ENCODE data around the gene DAPK2. TPM values are rescaled to one million over a fixed set of nuclear protein-coding genes. Genes with fewer than 3 reads are reported as not detected.
A peak's percentile ranks its signal among the peaks of the same experiment; 100 is the strongest.

The DAPK2 gene
- total and polyA plus RNA-seq, 3 experiments from 2014 or later: 2.2 to 5.5 (median 4.4) TPM

GRCh38 chr15:64030123-64030522 lies 16.2 kb downstream of the DAPK2 start:
- no peaks in the 10 kb centered on the region for H3K9me3 Mint-ChIP-seq
- no peaks in the 10 kb centered on the region for H3K27me3 ChIP-seq (ENCODE audit: insufficient read depth, low read length, poor library complexity, severe bottlenecking)
- peaks cover 0 to 1% (median under 1%) of the 10 kb centered on the region in 3 donors for H3K36me3 Mint-ChIP-seq
- H3K9me3 ChIP-seq (ENCODE audit: low read length): no peaks in the 10 kb centered on the region
- DNase-seq: peak in 1 of 5 donors; percentile 41
- no peaks in the 10 kb centered on the region for H3K27me3 Mint-ChIP-seq
- no peak overlapping the region for H3K27ac ChIP-seq (ENCODE audit: low read depth, low read length)
- POLR2A ChIA-PET: interaction anchor here (0.6 to 1.9 kb wide), 5 partner anchors 12 to 60 kb away, joined by 3 to 10 read pairs (median 3); partner anchors contain the start of gene DAPK2
- peak overlapping the region; percentile 81 to 97 (median 90) for H3K27ac Mint-ChIP-seq
- no peaks in the 10 kb centered on the region for H3K36me3 ChIP-seq (ENCODE audit: insufficient read depth, low read length)
- no peak overlapping the region for H3K4me3 ChIP-seq (ENCODE audit: low read length)
- H3K4me1 ChIP-seq (ENCODE audit: insufficient read depth, low read length): peaks cover 6% of the 10 kb centered on the region
- peak overlapping the region in 5 of 7 donors; percentile 3 to 65 (median 45) for H3K4me3 Mint-ChIP-seq
- peaks cover 29 to 61% (median 42%) of the 10 kb centered on the region in 3 donors for H3K4me1 Mint-ChIP-seq
- CTCF ChIA-PET: interaction anchor here (0.7 to 3.8 kb wide), 6 partner anchors 8 to 38 kb away, joined by 3 to 24 read pairs (median 4); partner anchors contain the start of gene DAPK2

GRCh38 chr15:64029633-64030032 lies 16.7 kb downstream of the DAPK2 start:
- Mint-ChIP-seq H3K27me3 (no peaks in the 10 kb centered on the region), H3K9me3 (no peaks in the 10 kb centered on the region), H3K4me3 (peak overlapping the region in 5 of 7 donors; percentile 37 to 79 (median 45)), H3K36me3 (peaks cover 0 to 1% (median 0%) of the 10 kb centered on the region in 3 donors), H3K4me1 (peaks cover 29 to 60% (median 42%) of the 10 kb centered on the region in 3 donors), H3K27ac (peak overlapping the region; percentile 81 to 97 (median 90))
- Histone ChIP-seq H3K27ac (ENCODE audit: low read depth, low read length) (no peak overlapping the region), H3K9me3 (ENCODE audit: low read length) (no peaks in the 10 kb centered on the region), H3K27me3 (ENCODE audit: insufficient read depth, low read length, poor library complexity, severe bottlenecking) (no peaks in the 10 kb centered on the region), H3K36me3 (ENCODE audit: insufficient read depth, low read length) (no peaks in the 10 kb centered on the region), H3K4me1 (ENCODE audit: insufficient read depth, low read length) (peaks cover 6% of the 10 kb centered on the region), H3K4me3 (ENCODE audit: low read length) (no peak overlapping the region)
- CTCF ChIA-PET: interaction anchor here (0.7 to 3.8 kb wide), 10 partner anchors 9 to 84 kb away, joined by 3 to 24 read pairs (median 4); partner anchors contain the start of gene DAPK2
- DNase-seq: peak in 2 of 5 donors; percentile 48 to 58
- POLR2A ChIA-PET: interaction anchor here (0.6 to 1.9 kb wide), 4 partner anchors 17 to 864 kb away, joined by 3 to 10 read pairs (median 4); partner anchors contain the start of gene DAPK2

- Mint-ChIP-seq H3K27me3 (no peaks in the 10 kb centered on the region), H3K27ac (peak overlapping the region; percentile 81 to 97 (median 90)), H3K4me1 (peaks cover 27 to 60% (median 42%) of the 10 kb centered on the region in 3 donors), H3K9me3 (no peaks in the 10 kb centered on the region), H3K36me3 (peaks cover 0 to 1% (median 0%) of the 10 kb centered on the region in 3 donors), H3K4me3 (peak overlapping the region in 5 of 7 donors; percentile 37 to 79 (median 45))
- Histone ChIP-seq H3K9me3 (ENCODE audit: low read length) (no peaks in the 10 kb centered on the region), H3K4me1 (ENCODE audit: insufficient read depth, low read length) (peaks cover 6% of the 10 kb centered on the region), H3K27me3 (ENCODE audit: insufficient read depth, low read length, poor library complexity, severe bottlenecking) (no peaks in the 10 kb centered on the region), H3K4me3 (ENCODE audit: low read length) (no peak overlapping the region), H3K36me3 (ENCODE audit: insufficient read depth, low read length) (no peaks in the 10 kb centered on the region), H3K27ac (ENCODE audit: low read depth, low read length) (no peak overlapping the region)
- ChIA-PET CTCF (interaction anchor here (1.1 to 3.8 kb wide), 9 partner anchors 9 to 84 kb away, joined by 3 to 24 read pairs (median 3); partner anchors contain the start of gene DAPK2), POLR2A (interaction anchor here (0.6 to 1.9 kb wide), 5 partner anchors 17 to 865 kb away, joined by 3 to 10 read pairs (median 3); partner anchors contain the start of genes DAPK2 and HERC1)
- DNase-seq: no peak
Measured at GRCh38 chr15:64029110-64029509, 17.2 kb downstream of the DAPK2 start.

- no peak for DNase-seq
- H3K36me3 ChIP-seq (ENCODE audit: insufficient read depth, low read length): no peaks in the 10 kb centered on the region
- CTCF ChIA-PET: interaction anchor here (1.2 to 2.1 kb wide), 4 partner anchors 20 to 274 kb away, joined by 3 to 8 read pairs (median 6); partner anchors contain the start of gene DAPK2
- H3K27ac ChIP-seq (ENCODE audit: low read depth, low read length): no peak overlapping the region
- H3K27me3 ChIP-seq (ENCODE audit: insufficient read depth, low read length, poor library complexity, severe bottlenecking): no peaks in the 10 kb centered on the region
- H3K9me3 Mint-ChIP-seq: no peaks in the 10 kb centered on the region
- H3K36me3 Mint-ChIP-seq: peaks cover 1 to 4% (median 4%) of the 10 kb centered on the region in 3 donors
- H3K27ac Mint-ChIP-seq: peak overlapping the region in 2 of 8 donors; percentile 4 to 81
- peaks cover 17 to 45% (median 31%) of the 10 kb centered on the region in 3 donors for H3K4me1 Mint-ChIP-seq
- no peaks in the 10 kb centered on the region for H3K4me1 ChIP-seq (ENCODE audit: insufficient read depth, low read length)
- H3K4me3 Mint-ChIP-seq: no peak overlapping the region
- H3K27me3 Mint-ChIP-seq: no peaks in the 10 kb centered on the region
- no peak overlapping the region for H3K4me3 ChIP-seq (ENCODE audit: low read length)
- POLR2A ChIA-PET: no interaction called here
- H3K9me3 ChIP-seq (ENCODE audit: low read length): no peaks in the 10 kb centered on the region
Measured at GRCh38 chr15:64026591-64026990, 19.7 kb downstream of the DAPK2 start.

- Histone ChIP-seq H3K4me3 (ENCODE audit: low read length) (no peak overlapping the region), H3K9me3 (ENCODE audit: low read length) (no peaks in the 10 kb centered on the region), H3K4me1 (ENCODE audit: insufficient read depth, low read length) (no peaks in the 10 kb centered on the region), H3K36me3 (ENCODE audit: insufficient read depth, low read length) (no peaks in the 10 kb centered on the region), H3K27ac (ENCODE audit: low read depth, low read length) (no peak overlapping the region), H3K27me3 (ENCODE audit: insufficient read depth, low read length, poor library complexity, severe bottlenecking) (no peaks in the 10 kb centered on the region)
- no peaks in the 10 kb centered on the region for H3K9me3 Mint-ChIP-seq
- H3K36me3 Mint-ChIP-seq: peaks cover 1 to 7% (median 4%) of the 10 kb centered on the region in 3 donors
- H3K4me3 Mint-ChIP-seq: no peak overlapping the region
- DNase-seq: no peak
- ChIA-PET CTCF (interaction anchor here (1.3 kb wide), 1 partner anchor 14 kb away, joined by 4 read pairs; no protein-coding TSS in a partner anchor), POLR2A (no interaction called here)
- H3K27me3 Mint-ChIP-seq: no peaks in the 10 kb centered on the region
- peaks cover 4 to 25% (median 11%) of the 10 kb centered on the region in 3 donors for H3K4me1 Mint-ChIP-seq
- no peak overlapping the region for H3K27ac Mint-ChIP-seq
Measured at GRCh38 chr15:64024172-64025050, 21.9 kb downstream of the DAPK2 start.

GRCh38 chr15:64023220-64023619 lies 23.1 kb downstream of the DAPK2 start:
- H3K27ac Mint-ChIP-seq: peak overlapping the region in 1 of 8 donors; percentile 48
- peaks cover 1 to 7% (median 4%) of the 10 kb centered on the region in 3 donors for H3K36me3 Mint-ChIP-seq
- peaks cover 0 to 13% (median 0%) of the 10 kb centered on the region in 3 donors for H3K4me1 Mint-ChIP-seq
- no peaks in the 10 kb centered on the region for H3K27me3 ChIP-seq (ENCODE audit: insufficient read depth, low read length, poor library complexity, severe bottlenecking)
- no peaks in the 10 kb centered on the region for H3K4me1 ChIP-seq (ENCODE audit: insufficient read depth, low read length)
- no peaks in the 10 kb centered on the region for H3K27me3 Mint-ChIP-seq
- H3K27ac ChIP-seq (ENCODE audit: low read depth, low read length): no peak overlapping the region
- H3K9me3 Mint-ChIP-seq: no peaks in the 10 kb centered on the region
- no peak overlapping the region for H3K4me3 Mint-ChIP-seq
- H3K36me3 ChIP-seq (ENCODE audit: insufficient read depth, low read length): no peaks in the 10 kb centered on the region
- H3K4me3 ChIP-seq (ENCODE audit: low read length): no peak overlapping the region
- ChIA-PET CTCF (interaction anchor here (2.4 kb wide), 1 partner anchor 12 kb away, joined by 10 read pairs; no protein-coding TSS in a partner anchor), POLR2A (interaction anchor here (0.6 kb wide), 1 partner anchor 565 kb away, joined by 3 read pairs; no protein-coding TSS in a partner anchor)
- H3K9me3 ChIP-seq (ENCODE audit: low read length): no peaks in the 10 kb centered on the region
- DNase-seq: no peak

GRCh38 chr15:64022571-64022970 lies 23.7 kb downstream of the DAPK2 start:
- no peaks in the 10 kb centered on the region for H3K36me3 ChIP-seq (ENCODE audit: insufficient read depth, low read length)
- H3K27me3 Mint-ChIP-seq: no peaks in the 10 kb centered on the region
- H3K27ac ChIP-seq (ENCODE audit: low read depth, low read length): no peak overlapping the region
- no peak overlapping the region for H3K4me3 ChIP-seq (ENCODE audit: low read length)
- ChIA-PET POLR2A (interaction anchor here (0.6 kb wide), 1 partner anchor 565 kb away, joined by 3 read pairs; no protein-coding TSS in a partner anchor), CTCF (interaction anchor here (0.8 to 2.4 kb wide), 2 partner anchors 12 to 24 kb away, joined by 3 to 10 read pairs; partner anchors contain the start of gene DAPK2)
- H3K9me3 Mint-ChIP-seq: no peaks in the 10 kb centered on the region
- no peak overlapping the region for H3K4me3 Mint-ChIP-seq
- no peaks in the 10 kb centered on the region for H3K27me3 ChIP-seq (ENCODE audit: insufficient read depth, low read length, poor library complexity, severe bottlenecking)
- H3K4me1 ChIP-seq (ENCODE audit: insufficient read depth, low read length): no peaks in the 10 kb centered on the region
- H3K9me3 ChIP-seq (ENCODE audit: low read length): no peaks in the 10 kb centered on the region
- no peak for DNase-seq
- H3K4me1 Mint-ChIP-seq: peaks cover 0 to 11% (median 0%) of the 10 kb centered on the region in 3 donors
- peaks cover 0 to 7% (median 4%) of the 10 kb centered on the region in 3 donors for H3K36me3 Mint-ChIP-seq
- H3K27ac Mint-ChIP-seq: peak overlapping the region in 2 of 8 donors; percentile 10 to 23

Data from CD8-positive, alpha-beta memory T cell (primary cell).